Endodermal cell (in vitro differentiated cells): ENCODE results near the gene C1R. TPM values are rescaled to one million over a fixed set of nuclear protein-coding genes. Genes with fewer than 3 reads are reported as not detected.

ENCODE experiments used
- DNase-seq: peaks from one replicate; pipeline ENCODE4 v3.0.0-alpha.2; 2017
- H3K27ac ChIP-seq: 2 replicates; pipeline ENCODE4 v1.5.1; 2013; ENCODE audit warnings: mild to moderate bottlenecking, low read depth, low read length, moderate library complexity
- H3K27me3 ChIP-seq: 2 replicates; pipeline ENCODE4 v1.6.1; 2013; ENCODE audit warnings: mild to moderate bottlenecking, low read length, moderate library complexity; ENCODE audit not compliant: insufficient read depth, control insufficient read depth, poor library complexity, severe bottlenecking
- H3K36me3 ChIP-seq: 2 replicates; pipeline ENCODE4 v1.7.0; 2013; ENCODE audit warnings: mild to moderate bottlenecking, low read length, moderate library complexity; ENCODE audit not compliant: control insufficient read depth, insufficient read depth
- H3K4me1 ChIP-seq: one replicate; pipeline ENCODE4 v1.7.0; 2013; ENCODE audit warnings: low read length; ENCODE audit not compliant: control insufficient read depth, insufficient read depth
- H3K4me3 ChIP-seq: 2 replicates; pipeline ENCODE4 v1.5.1; 2013; ENCODE audit warnings: mild to moderate bottlenecking, low read length, moderate library complexity
- H3K9ac ChIP-seq: 2 replicates; pipeline ENCODE4 v1.6.1; 2013; ENCODE audit warnings: mild to moderate bottlenecking, low read length, moderate library complexity; ENCODE audit not compliant: poor library complexity, severe bottlenecking; ENCODE audit errors: extremely low read depth
- H3K9me3 ChIP-seq: 2 replicates; pipeline ENCODE4 v1.6.1; 2013; ENCODE audit warnings: mild to moderate bottlenecking, low read length, moderate library complexity; ENCODE audit not compliant: control insufficient read depth
- H3K27ac Mint-ChIP-seq: 2 replicates; pipeline ENCODE4 v1.8.0; 2020; ENCODE audit warnings: mixed read lengths
- H3K27me3 Mint-ChIP-seq: 2 replicates; pipeline ENCODE4 v1.8.0; 2021; ENCODE audit warnings: mild to moderate bottlenecking, mixed read lengths; ENCODE audit not compliant: insufficient read depth
- H3K36me3 Mint-ChIP-seq: 2 replicates; pipeline ENCODE4 v1.8.0; 2020; ENCODE audit warnings: low read depth, mixed read lengths
- H3K4me1 Mint-ChIP-seq: 2 replicates; pipeline ENCODE4 v1.8.0; 2020; ENCODE audit warnings: mixed read lengths
- H3K4me3 Mint-ChIP-seq: 2 replicates; pipeline ENCODE4 v1.8.0; 2020; ENCODE audit warnings: mild to moderate bottlenecking, moderate library complexity, mixed read lengths
- H3K9me3 Mint-ChIP-seq: 2 replicates; pipeline ENCODE4 v1.8.0; 2020; ENCODE audit warnings: mild to moderate bottlenecking, mixed read lengths
- WGBS, 2 experiments: methylation state at CpG; one replicate each; pipeline versions ENCODE4 v1.1.5 to v1.1.7; 2013; ENCODE audit warnings: missing lambda C conversion rate in 2 of 2, mixed read lengths in 1 of 2; ENCODE audit not compliant: insufficient coverage in 1 of 2, insufficient read length in 1 of 2; 5-methylcytosine and 5-hydroxymethylcytosine counted together
- total RNA-seq, 2 donors: library from RNA; stranded (reverse); fragmentation: NEBNext Ultra II Directional in 1 of 2; extraction: Animal tissue kit (Norgen Biotek cat#: 25700) in 1 of 2; gene quantifications; 2 replicates in 1 of 2; 3 replicates in 1 of 2; pipeline ENCODE4 v1.2.1, GENCODE V29; 2021
- TF ChIP-seq, protein P1 (sequence below): fragments of 200-600 bp; sonication (generic); conservative IDR thresholded peaks from 2 replicates; pipeline ENCODE4 v1.5.0; 2021; ENCODE audit warnings: antibody characterized with exemption, mild to moderate bottlenecking

C1R gene
- total RNA-seq, 2 donors from 2014 or later, result 3.9 TPM

- Mint-ChIP-seq H3K27me3 (peaks cover 1% of the 10 kb centered on the region), H3K27ac (no peak overlapping the region), H3K4me1 (no peaks in the 10 kb centered on the region), H3K4me3 (no peak overlapping the region), H3K36me3 (peaks cover 43% of the 10 kb centered on the region), H3K9me3 (peaks cover 8% of the 10 kb centered on the region)
- DNase-seq, result no peak
- WGBS, 2 experiments, result 92 to 93% methylated on average over 2 to 4 of the region's 4 CpGs
- Histone ChIP-seq H3K4me3 (no peak overlapping the region), H3K36me3 (no peaks in the 10 kb centered on the region), H3K27me3 (no peaks in the 10 kb centered on the region), H3K9me3 (peaks cover 8% of the 10 kb centered on the region), H3K27ac (no peak overlapping the region), H3K4me1 (no peaks in the 10 kb centered on the region), H3K9ac (no peak overlapping the region)
- TF ChIP-seq, protein P1, sequence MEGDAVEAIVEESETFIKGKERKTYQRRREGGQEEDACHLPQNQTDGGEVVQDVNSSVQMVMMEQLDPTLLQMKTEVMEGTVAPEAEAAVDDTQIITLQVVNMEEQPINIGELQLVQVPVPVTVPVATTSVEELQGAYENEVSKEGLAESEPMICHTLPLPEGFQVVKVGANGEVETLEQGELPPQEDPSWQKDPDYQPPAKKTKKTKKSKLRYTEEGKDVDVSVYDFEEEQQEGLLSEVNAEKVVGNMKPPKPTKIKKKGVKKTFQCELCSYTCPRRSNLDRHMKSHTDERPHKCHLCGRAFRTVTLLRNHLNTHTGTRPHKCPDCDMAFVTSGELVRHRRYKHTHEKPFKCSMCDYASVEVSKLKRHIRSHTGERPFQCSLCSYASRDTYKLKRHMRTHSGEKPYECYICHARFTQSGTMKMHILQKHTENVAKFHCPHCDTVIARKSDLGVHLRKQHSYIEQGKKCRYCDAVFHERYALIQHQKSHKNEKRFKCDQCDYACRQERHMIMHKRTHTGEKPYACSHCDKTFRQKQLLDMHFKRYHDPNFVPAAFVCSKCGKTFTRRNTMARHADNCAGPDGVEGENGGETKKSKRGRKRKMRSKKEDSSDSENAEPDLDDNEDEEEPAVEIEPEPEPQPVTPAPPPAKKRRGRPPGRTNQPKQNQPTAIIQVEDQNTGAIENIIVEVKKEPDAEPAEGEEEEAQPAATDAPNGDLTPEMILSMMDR, result no peak
These were observed 8.9 kb upstream of the C1R start for GRCh38 chr12:7101047-7101693.

DNA sequence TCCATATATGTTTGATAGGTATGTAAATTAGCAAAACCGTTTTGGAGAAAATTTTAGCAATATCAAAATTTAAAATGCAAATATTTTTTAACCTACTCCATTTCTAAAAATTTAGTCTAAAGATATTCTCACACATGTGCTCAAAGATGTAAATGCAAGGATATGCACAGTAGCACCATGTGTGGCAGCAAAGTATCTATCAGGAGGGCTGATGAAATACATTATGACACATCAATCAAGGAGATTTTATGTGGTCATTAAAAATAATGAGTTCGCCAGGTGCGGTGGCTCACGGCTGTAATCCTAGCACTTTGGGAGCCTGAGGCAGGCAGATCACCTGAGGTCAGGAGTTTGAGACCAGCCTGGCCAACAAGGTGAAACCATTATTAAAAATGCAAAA, 8.0 kb upstream of the C1R start:
- H3K36me3 ChIP-seq, result no peaks in the 10 kb centered on the region
- 94 to 100% methylated on average over 2 to 3 of the region's 4 CpGs for WGBS, 2 experiments

DNA sequence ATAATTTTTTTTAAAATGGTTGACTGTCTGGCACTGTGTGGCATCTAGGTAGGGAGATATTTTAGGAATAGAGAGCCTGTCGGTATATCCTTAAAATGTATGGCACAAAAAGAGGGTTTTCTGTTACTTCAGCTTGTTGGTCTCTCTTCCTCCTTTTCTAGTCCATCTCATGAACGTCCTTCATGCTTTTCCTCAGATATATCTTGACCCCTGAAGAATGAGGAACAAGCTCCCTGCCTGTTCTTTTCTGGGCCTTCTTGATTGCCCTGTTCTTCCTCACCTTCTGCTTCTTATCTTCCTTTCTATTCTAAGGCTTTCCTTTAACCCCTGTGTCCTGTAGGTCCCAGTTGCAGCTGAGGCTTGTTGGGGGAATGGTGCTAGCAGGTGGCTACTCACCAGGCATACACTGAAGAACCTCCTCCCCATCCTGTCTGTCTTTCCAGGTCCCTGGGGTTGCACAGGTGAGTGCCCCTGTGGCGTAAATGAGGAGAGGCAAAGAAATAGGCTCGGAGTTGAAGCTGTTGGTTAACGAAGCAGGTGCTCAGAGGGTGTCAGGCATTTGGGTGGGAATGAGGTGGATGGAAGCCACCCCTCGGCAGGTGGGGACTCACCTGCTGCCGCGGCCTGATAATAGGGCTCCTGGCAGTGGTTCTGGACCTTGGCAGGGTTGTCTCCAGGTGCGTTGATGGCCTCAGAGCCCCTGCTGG, 7.2 kb upstream of the C1R start:
- TF ChIP-seq, protein P1, result no peak
- H3K9me3 ChIP-seq, result no peaks in the 10 kb centered on the region
- no peak overlapping the region for H3K27ac Mint-ChIP-seq
- peaks cover 33% of the 10 kb centered on the region for H3K36me3 Mint-ChIP-seq
- H3K4me1 Mint-ChIP-seq, result peaks cover 2% of the 10 kb centered on the region
- H3K27ac ChIP-seq, result no peak overlapping the region
- no peak overlapping the region for H3K4me3 ChIP-seq
- no peaks in the 10 kb centered on the region for H3K36me3 ChIP-seq
- H3K4me1 ChIP-seq, result no peaks in the 10 kb centered on the region
- no peak overlapping the region for H3K9ac ChIP-seq
- 91 to 94% methylated on average over 7 to 9 of the region's 9 CpGs for WGBS, 2 experiments
- H3K4me3 Mint-ChIP-seq, result no peak overlapping the region
- H3K27me3 ChIP-seq, result no peaks in the 10 kb centered on the region
- peaks cover 1% of the 10 kb centered on the region for H3K27me3 Mint-ChIP-seq
- no peak for DNase-seq
- H3K9me3 Mint-ChIP-seq, result no peaks in the 10 kb centered on the region

More for the DNA sequence above, 8.0 kb upstream of the C1R start:
- Mint-ChIP-seq H3K27ac (no peak overlapping the region), H3K36me3 (peaks cover 34% of the 10 kb centered on the region), H3K4me1 (peaks cover 2% of the 10 kb centered on the region), H3K27me3 (peaks cover 1% of the 10 kb centered on the region), H3K9me3 (no peaks in the 10 kb centered on the region), H3K4me3 (no peak overlapping the region)
- TF ChIP-seq, protein P1, result no peak
- H3K4me3 ChIP-seq, result no peak overlapping the region
- DNase-seq, result no peak
- H3K9me3 ChIP-seq, result no peaks in the 10 kb centered on the region
- no peaks in the 10 kb centered on the region for H3K4me1 ChIP-seq
- H3K9ac ChIP-seq, result no peak overlapping the region
- H3K27me3 ChIP-seq, result no peaks in the 10 kb centered on the region
- no peak overlapping the region for H3K27ac ChIP-seq
